ENCODE results near the gene SYNRG. TPM values are rescaled to one million over a fixed set of nuclear protein-coding genes. Genes with fewer than 3 reads are reported as not detected.
A peak's percentile ranks its signal among the peaks of the same experiment; 100 is the strongest.

Gene SYNRG
- total and polyA plus RNA-seq, 2 of the 13 experiments (the other 11 are each of a cell fraction or from before 2014, with no cell fraction given), result 7.3 to 8.7 TPM

DNA sequence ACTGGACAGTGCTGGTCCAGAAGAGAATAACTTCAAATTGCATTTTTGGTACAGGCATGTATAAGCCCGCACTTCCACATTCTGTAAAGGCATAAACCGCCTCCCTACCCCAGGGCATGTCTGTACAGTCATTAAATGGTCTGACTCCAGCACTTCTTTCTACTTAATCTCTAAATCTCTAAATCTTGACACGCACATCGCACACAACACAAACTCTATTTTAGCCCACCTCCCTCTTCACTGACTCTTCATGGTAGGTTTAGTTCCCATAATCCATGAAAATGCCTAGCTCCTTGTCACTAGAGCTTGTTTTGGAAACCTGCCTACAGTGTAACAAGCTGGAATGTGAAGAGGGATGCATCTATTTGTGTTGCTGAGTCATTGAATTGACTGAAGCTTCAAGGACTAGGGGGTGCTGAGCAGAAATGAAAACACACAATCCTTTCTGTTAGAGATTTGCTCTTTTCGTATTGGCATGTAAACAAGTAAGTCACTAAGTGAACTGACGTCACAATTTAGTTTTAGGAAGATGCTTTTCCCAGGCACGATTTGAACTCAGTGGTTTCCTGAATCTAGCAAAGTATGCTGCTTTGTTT is 121.1 kb downstream of the SYNRG start (continued):
- TF ChIP-seq ZBTB3 (CRISPR knock-in tag; IDR thresholded peaks at IDR 0.05; ENCODE audit: borderline replicate concordance, low read depth) (no peak), ZNF317 (CRISPR knock-in tag; IDR thresholded peaks at IDR 0.05) (no peak), ZNF367 (CRISPR knock-in tag; IDR thresholded peaks at IDR 0.05; ENCODE audit: borderline replicate concordance) (no peak), NAIF1 (CRISPR knock-in tag; IDR thresholded peaks at IDR 0.05; ENCODE audit: borderline replicate concordance) (no peak), EHMT2 (IDR thresholded peaks at IDR 0.05; ENCODE audit: borderline replicate concordance, low read depth, low read length) (no peak), SP4 (CRISPR knock-in tag; IDR thresholded peaks at IDR 0.05) (no peak), XRCC5 (optimal IDR thresholded peaks at IDR 0.05; ENCODE audit: low read length) (no peak), CREB1 (IDR thresholded peaks at IDR 0.05) (peak; percentile 99), CREB1 (CRISPR knock-in tag; IDR thresholded peaks at IDR 0.05) (peak; percentile 92), RNF2 (conservative IDR thresholded peaks at IDR 0.05; ENCODE audit: low read depth) (no peak), MEIS1 (CRISPR knock-in tag; IDR thresholded peaks at IDR 0.05; ENCODE audit: borderline replicate concordance) (no peak), ZNF143 (CRISPR knock-in tag; IDR thresholded peaks at IDR 0.05) (no peak), RXRA (CRISPR knock-in tag; IDR thresholded peaks at IDR 0.05) (no peak; the same call in 1 of the 2 replicates), MXI1 (IDR thresholded peaks at IDR 0.05; ENCODE audit: borderline replicate concordance, low read depth, low read length) (peak; percentile 46; the same call in 1 of the 3 replicates), PHF20 (CRISPR knock-in tag; IDR thresholded peaks at IDR 0.05) (no peak), HDAC6 (IDR thresholded peaks at IDR 0.05; ENCODE audit: low read depth, low read length) (no peak), SOX5 (CRISPR knock-in tag; IDR thresholded peaks at IDR 0.05; ENCODE audit: borderline replicate concordance) (peak; percentile 74; the same call in 1 of the 2 replicates), SIX4 (CRISPR knock-in tag; IDR thresholded peaks at IDR 0.05) (no peak)
- TF ChIP-seq, protein P1, sequence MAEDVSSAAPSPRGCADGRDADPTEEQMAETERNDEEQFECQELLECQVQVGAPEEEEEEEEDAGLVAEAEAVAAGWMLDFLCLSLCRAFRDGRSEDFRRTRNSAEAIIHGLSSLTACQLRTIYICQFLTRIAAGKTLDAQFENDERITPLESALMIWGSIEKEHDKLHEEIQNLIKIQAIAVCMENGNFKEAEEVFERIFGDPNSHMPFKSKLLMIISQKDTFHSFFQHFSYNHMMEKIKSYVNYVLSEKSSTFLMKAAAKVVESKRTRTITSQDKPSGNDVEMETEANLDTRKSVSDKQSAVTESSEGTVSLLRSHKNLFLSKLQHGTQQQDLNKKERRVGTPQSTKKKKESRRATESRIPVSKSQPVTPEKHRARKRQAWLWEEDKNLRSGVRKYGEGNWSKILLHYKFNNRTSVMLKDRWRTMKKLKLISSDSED (CRISPR knock-in tag; IDR thresholded peaks at IDR 0.05), result no peak
- TF ChIP-seq, protein P2, sequence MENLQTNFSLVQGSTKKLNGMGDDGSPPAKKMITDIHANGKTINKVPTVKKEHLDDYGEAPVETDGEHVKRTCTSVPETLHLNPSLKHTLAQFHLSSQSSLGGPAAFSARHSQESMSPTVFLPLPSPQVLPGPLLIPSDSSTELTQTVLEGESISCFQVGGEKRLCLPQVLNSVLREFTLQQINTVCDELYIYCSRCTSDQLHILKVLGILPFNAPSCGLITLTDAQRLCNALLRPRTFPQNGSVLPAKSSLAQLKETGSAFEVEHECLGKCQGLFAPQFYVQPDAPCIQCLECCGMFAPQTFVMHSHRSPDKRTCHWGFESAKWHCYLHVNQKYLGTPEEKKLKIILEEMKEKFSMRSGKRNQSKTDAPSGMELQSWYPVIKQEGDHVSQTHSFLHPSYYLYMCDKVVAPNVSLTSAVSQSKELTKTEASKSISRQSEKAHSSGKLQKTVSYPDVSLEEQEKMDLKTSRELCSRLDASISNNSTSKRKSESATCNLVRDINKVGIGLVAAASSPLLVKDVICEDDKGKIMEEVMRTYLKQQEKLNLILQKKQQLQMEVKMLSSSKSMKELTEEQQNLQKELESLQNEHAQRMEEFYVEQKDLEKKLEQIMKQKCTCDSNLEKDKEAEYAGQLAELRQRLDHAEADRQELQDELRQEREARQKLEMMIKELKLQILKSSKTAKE (CRISPR knock-in tag; IDR thresholded peaks at IDR 0.05; ENCODE audit: borderline replicate concordance), result no peak
- TF ChIP-seq, protein P3, sequence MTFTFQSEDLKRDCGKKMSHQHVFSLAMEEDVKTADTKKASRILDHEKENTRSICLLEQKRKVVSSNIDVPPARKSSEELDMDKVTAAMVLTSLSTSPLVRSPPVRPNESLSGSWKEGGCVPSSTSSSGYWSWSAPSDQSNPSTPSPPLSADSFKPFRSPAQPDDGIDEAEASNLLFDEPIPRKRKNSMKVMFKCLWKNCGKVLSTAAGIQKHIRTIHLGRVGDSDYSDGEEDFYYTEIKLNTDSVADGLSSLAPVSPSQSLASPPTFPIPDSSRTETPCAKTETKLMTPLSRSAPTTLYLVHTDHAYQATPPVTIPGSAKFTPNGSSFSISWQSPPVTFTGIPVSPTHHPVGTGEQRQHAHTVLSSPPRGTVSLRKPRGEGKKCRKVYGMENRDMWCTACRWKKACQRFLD (CRISPR knock-in tag; IDR thresholded peaks at IDR 0.05; ENCODE audit: borderline replicate concordance), result no peak
- TF ChIP-seq, protein P4, sequence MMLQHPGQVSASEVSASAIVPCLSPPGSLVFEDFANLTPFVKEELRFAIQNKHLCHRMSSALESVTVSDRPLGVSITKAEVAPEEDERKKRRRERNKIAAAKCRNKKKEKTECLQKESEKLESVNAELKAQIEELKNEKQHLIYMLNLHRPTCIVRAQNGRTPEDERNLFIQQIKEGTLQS (CRISPR knock-in tag; IDR thresholded peaks at IDR 0.05), result peak; percentile 88
- TF ChIP-seq, protein P5, sequence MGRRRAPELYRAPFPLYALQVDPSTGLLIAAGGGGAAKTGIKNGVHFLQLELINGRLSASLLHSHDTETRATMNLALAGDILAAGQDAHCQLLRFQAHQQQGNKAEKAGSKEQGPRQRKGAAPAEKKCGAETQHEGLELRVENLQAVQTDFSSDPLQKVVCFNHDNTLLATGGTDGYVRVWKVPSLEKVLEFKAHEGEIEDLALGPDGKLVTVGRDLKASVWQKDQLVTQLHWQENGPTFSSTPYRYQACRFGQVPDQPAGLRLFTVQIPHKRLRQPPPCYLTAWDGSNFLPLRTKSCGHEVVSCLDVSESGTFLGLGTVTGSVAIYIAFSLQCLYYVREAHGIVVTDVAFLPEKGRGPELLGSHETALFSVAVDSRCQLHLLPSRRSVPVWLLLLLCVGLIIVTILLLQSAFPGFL (CRISPR knock-in tag; IDR thresholded peaks at IDR 0.05), result no peak
- TF ChIP-seq, protein P6, sequence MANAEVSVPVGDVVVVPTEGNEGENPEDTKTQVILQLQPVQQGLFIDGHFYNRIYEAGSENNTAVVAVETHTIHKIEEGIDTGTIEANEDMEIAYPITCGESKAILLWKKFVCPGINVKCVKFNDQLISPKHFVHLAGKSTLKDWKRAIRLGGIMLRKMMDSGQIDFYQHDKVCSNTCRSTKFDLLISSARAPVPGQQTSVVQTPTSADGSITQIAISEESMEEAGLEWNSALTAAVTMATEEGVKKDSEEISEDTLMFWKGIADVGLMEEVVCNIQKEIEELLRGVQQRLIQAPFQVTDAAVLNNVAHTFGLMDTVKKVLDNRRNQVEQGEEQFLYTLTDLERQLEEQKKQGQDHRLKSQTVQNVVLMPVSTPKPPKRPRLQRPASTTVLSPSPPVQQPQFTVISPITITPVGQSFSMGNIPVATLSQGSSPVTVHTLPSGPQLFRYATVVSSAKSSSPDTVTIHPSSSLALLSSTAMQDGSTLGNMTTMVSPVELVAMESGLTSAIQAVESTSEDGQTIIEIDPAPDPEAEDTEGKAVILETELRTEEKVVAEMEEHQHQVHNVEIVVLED (CRISPR knock-in tag; IDR thresholded peaks at IDR 0.05; ENCODE audit: borderline replicate concordance), result no peak

Data from HepG2 (cell line).